HepG2 (cell line): ENCODE measurements around the gene SLC35A1. TPM values are rescaled to one million over a fixed set of nuclear protein-coding genes. Genes with fewer than 3 reads are reported as not detected.

Source experiments
- ARNTL ChIP-seq: sonication (generic); formaldehyde crosslinking; IDR thresholded peaks from 2 replicates; pipeline ENCODE4 v1.4.0; 2020; ENCODE audit warnings: mild to moderate bottlenecking, missing genetic modification reagents
- DRAP1 ChIP-seq: IDR thresholded peaks from 2 replicates; pipeline ENCODE4 v1.6.1; 2016; ENCODE audit warnings: missing genetic modification reagents, missing compliant biosample characterization
- GATAD2A ChIP-seq: IDR thresholded peaks from 2 replicates; pipeline ENCODE4 v1.6.1; 2016
- KDM3A ChIP-seq: IDR thresholded peaks from 2 replicates; pipeline ENCODE4 v1.6.1; 2018; ENCODE audit warnings: low read depth, missing compliant biosample characterization
- KDM6A ChIP-seq: IDR thresholded peaks from 2 replicates; pipeline ENCODE4 v1.6.1; 2016; ENCODE audit warnings: low read depth
- KLF12 ChIP-seq: sonication (generic); formaldehyde crosslinking; IDR thresholded peaks from 2 replicates; pipeline ENCODE4 v1.4.0; 2020; ENCODE audit warnings: missing genetic modification reagents, borderline replicate concordance
- NFATC3 ChIP-seq: sonication (generic); formaldehyde crosslinking; IDR thresholded peaks from 2 replicates; pipeline ENCODE4 v1.5.1; 2020; ENCODE audit warnings: mild to moderate bottlenecking, missing genetic modification reagents
- PRMT3 ChIP-seq: sonication (generic); formaldehyde crosslinking; IDR thresholded peaks from 2 replicates; pipeline ENCODE4 v1.8.1; 2022; ENCODE audit warnings: low read depth, mild to moderate bottlenecking, moderate library complexity, missing genetic modification reagents, borderline replicate concordance
- SMAD1 ChIP-seq: sonication (generic); formaldehyde crosslinking; IDR thresholded peaks from 2 replicates; pipeline ENCODE4 v1.4.0; 2020; ENCODE audit warnings: missing genetic modification reagents, low read depth, mild to moderate bottlenecking, borderline replicate concordance
- SNRNP70 ChIP-seq: fragments of 200-400 bp; formaldehyde crosslinking; IDR thresholded peaks from 2 replicates; pipeline ENCODE4 v1.6.1; 2017; ENCODE audit warnings: mild to moderate bottlenecking, low read depth, low read length, moderate library complexity
- ZNF263 ChIP-seq: sonication (generic); formaldehyde crosslinking; IDR thresholded peaks from 2 replicates; pipeline ENCODE4 v1.4.0; 2020; ENCODE audit warnings: missing genetic modification reagents
- ZNF512 ChIP-seq: sonication (generic); formaldehyde crosslinking; IDR thresholded peaks from 2 replicates; pipeline ENCODE4 v1.4.0; 2020; ENCODE audit warnings: mild to moderate bottlenecking, missing genetic modification reagents
- polyA plus RNA-seq, 8 experiments: library from polyadenylated mRNA; depleted of rRNA in 3 of 8; stranded (reverse) in 7 of 8; unstranded in 1 of 8; fragments of >200 nt; fragmentation: Illumina TruSeq in 4 of 8; extraction: Trizol in 4 of 8; gene quantifications; 2 replicates each; pipeline versions ENCODE4 v1.2.1 to v1.2.3, GENCODE V29; 2011 to 2016; ENCODE audit warnings: low read depth in 4 of 8, missing spikeins in 1 of 8, mixed read lengths in 1 of 8; ENCODE audit not compliant: insufficient read depth in 1 of 8
- total RNA-seq, 5 experiments: library from RNA; depleted of rRNA; stranded (reverse); fragments of >200 nt; fragmentation: Illumina TruSeq; extraction: Trizol; gene quantifications; 2 replicates each; pipeline ENCODE4 v1.2.3, GENCODE V29; 2016; ENCODE audit warnings: low read depth in 1 of 5
- TF ChIP-seq, protein P1 (sequence below): sonication (generic); formaldehyde crosslinking; IDR thresholded peaks from 2 replicates; pipeline ENCODE4 v1.4.0; 2020; ENCODE audit warnings: missing genetic modification reagents, low read depth, mild to moderate bottlenecking, borderline replicate concordance
- TF ChIP-seq, protein P2 (sequence below): sonication (generic); formaldehyde crosslinking; IDR thresholded peaks from 2 replicates; pipeline ENCODE4 v1.5.0; 2020; ENCODE audit warnings: mild to moderate bottlenecking, missing genetic modification reagents
- TF ChIP-seq, protein P3 (sequence below): sonication (generic); formaldehyde crosslinking; IDR thresholded peaks from 2 replicates; pipeline ENCODE4 v1.8.1; 2022; ENCODE audit warnings: mild to moderate bottlenecking, missing genetic modification reagents
- TF ChIP-seq, protein P4 (sequence below): sonication (generic); formaldehyde crosslinking; IDR thresholded peaks from 2 replicates; pipeline ENCODE4 v1.5.0; 2020; ENCODE audit warnings: mild to moderate bottlenecking, low read depth, missing genetic modification reagents, borderline replicate concordance
- TF ChIP-seq, protein P5 (sequence below): sonication (generic); formaldehyde crosslinking; IDR thresholded peaks from 2 replicates; pipeline ENCODE4 v1.9.0; 2022; ENCODE audit warnings: low read depth, missing genetic modification reagents
- TF ChIP-seq, protein P6 (sequence below), 2 experiments: IDR thresholded peaks; 2 replicates each; pipeline ENCODE4 v1.6.1; 2011 to 2012; ENCODE audit warnings: low read length in 2 of 2, borderline replicate concordance in 1 of 2, low read depth in 1 of 2, mild to moderate bottlenecking in 1 of 2, moderate library complexity in 1 of 2

SLC35A1 gene
- total and polyA plus RNA-seq, 2 of the 13 experiments (the other 11 are each of a cell fraction or from before 2014, with no cell fraction given) = 24.8 to 25.1 TPM

- no peak for TF ChIP-seq KLF12 (CRISPR knock-in tag)
- TF ChIP-seq, protein P1, sequence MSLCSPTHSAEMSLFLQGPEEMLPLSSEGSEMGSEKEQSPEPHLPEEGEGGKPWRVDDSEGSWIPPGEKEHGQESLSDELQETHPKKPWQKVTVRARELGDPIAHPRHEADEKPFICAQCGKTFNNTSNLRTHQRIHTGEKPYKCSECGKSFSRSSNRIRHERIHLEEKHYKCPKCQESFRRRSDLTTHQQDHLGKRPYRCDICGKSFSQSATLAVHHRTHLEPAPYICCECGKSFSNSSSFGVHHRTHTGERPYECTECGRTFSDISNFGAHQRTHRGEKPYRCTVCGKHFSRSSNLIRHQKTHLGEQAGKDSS (CRISPR knock-in tag) = peak; percentile 62; the same call in 1 of the 2 replicates
- no peak for TF ChIP-seq NFATC3 (CRISPR knock-in tag)
- TF ChIP-seq KDM6A (CRISPR knock-in tag) = no peak
- TF ChIP-seq GATAD2A (CRISPR knock-in tag) = peak; percentile 51; the same call in 1 of the 2 replicates
- TF ChIP-seq PRMT3 = peak; percentile 63; the same call in 1 of the 2 replicates
- TF ChIP-seq DRAP1 (CRISPR knock-in tag) = no peak
- no peak for TF ChIP-seq SNRNP70
- no peak for TF ChIP-seq KDM3A (CRISPR knock-in tag)
- TF ChIP-seq, protein P2, sequence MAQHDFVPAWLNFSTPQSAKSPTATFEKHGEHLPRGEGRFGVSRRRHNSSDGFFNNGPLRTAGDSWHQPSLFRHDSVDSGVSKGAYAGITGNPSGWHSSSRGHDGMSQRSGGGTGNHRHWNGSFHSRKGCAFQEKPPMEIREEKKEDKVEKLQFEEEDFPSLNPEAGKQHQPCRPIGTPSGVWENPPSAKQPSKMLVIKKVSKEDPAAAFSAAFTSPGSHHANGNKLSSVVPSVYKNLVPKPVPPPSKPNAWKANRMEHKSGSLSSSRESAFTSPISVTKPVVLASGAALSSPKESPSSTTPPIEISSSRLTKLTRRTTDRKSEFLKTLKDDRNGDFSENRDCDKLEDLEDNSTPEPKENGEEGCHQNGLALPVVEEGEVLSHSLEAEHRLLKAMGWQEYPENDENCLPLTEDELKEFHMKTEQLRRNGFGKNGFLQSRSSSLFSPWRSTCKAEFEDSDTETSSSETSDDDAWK (CRISPR knock-in tag) = no peak
- TF ChIP-seq, protein P3, sequence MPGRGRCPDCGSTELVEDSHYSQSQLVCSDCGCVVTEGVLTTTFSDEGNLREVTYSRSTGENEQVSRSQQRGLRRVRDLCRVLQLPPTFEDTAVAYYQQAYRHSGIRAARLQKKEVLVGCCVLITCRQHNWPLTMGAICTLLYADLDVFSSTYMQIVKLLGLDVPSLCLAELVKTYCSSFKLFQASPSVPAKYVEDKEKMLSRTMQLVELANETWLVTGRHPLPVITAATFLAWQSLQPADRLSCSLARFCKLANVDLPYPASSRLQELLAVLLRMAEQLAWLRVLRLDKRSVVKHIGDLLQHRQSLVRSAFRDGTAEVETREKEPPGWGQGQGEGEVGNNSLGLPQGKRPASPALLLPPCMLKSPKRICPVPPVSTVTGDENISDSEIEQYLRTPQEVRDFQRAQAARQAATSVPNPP (CRISPR knock-in tag) = no peak
- no peak for TF ChIP-seq ZNF512 (CRISPR knock-in tag)
- TF ChIP-seq, protein P4, sequence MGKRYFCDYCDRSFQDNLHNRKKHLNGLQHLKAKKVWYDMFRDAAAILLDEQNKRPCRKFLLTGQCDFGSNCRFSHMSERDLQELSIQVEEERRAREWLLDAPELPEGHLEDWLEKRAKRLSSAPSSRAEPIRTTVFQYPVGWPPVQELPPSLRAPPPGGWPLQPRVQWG (CRISPR knock-in tag) = no peak
- peak; percentile 53 for TF ChIP-seq ZNF263 (CRISPR knock-in tag)
- TF ChIP-seq, protein P5, sequence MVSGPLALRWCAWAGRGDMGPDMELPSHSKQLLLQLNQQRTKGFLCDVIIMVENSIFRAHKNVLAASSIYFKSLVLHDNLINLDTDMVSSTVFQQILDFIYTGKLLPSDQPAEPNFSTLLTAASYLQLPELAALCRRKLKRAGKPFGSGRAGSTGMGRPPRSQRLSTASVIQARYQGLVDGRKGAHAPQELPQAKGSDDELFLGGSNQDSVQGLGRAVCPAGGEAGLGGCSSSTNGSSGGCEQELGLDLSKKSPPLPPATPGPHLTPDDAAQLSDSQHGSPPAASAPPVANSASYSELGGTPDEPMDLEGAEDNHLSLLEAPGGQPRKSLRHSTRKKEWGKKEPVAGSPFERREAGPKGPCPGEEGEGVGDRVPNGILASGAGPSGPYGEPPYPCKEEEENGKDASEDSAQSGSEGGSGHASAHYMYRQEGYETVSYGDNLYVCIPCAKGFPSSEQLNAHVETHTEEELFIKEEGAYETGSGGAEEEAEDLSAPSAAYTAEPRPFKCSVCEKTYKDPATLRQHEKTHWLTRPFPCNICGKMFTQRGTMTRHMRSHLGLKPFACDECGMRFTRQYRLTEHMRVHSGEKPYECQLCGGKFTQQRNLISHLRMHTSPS (CRISPR knock-in tag) = no peak
- TF ChIP-seq SMAD1 (CRISPR knock-in tag) = no peak
- TF ChIP-seq, protein P6, sequence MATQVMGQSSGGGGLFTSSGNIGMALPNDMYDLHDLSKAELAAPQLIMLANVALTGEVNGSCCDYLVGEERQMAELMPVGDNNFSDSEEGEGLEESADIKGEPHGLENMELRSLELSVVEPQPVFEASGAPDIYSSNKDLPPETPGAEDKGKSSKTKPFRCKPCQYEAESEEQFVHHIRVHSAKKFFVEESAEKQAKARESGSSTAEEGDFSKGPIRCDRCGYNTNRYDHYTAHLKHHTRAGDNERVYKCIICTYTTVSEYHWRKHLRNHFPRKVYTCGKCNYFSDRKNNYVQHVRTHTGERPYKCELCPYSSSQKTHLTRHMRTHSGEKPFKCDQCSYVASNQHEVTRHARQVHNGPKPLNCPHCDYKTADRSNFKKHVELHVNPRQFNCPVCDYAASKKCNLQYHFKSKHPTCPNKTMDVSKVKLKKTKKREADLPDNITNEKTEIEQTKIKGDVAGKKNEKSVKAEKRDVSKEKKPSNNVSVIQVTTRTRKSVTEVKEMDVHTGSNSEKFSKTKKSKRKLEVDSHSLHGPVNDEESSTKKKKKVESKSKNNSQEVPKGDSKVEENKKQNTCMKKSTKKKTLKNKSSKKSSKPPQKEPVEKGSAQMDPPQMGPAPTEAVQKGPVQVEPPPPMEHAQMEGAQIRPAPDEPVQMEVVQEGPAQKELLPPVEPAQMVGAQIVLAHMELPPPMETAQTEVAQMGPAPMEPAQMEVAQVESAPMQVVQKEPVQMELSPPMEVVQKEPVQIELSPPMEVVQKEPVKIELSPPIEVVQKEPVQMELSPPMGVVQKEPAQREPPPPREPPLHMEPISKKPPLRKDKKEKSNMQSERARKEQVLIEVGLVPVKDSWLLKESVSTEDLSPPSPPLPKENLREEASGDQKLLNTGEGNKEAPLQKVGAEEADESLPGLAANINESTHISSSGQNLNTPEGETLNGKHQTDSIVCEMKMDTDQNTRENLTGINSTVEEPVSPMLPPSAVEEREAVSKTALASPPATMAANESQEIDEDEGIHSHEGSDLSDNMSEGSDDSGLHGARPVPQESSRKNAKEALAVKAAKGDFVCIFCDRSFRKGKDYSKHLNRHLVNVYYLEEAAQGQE (IDR thresholded peaks at IDR 0.05; ENCODE audit: borderline replicate concordance in 1 of 2, low read depth in 1 of 2, low read length in 2 of 2) = peak; percentile 100
- TF ChIP-seq ARNTL (CRISPR knock-in tag) = 0 out of 2 replicates have a peak, but pooled peaks have one; percentile 55
These were observed 36.3 kb upstream of the SLC35A1 start (continued) for GRCh38 chr6:87436435-87436834.
